HEK293 (cell line): Measurements from ENCODE around the gene TSGA10IP.

Experiments used
- CTCF ChIA-PET: fragments of 350-600 bp; formaldehyde crosslinking; extraction: SDS; loops from one replicate; lab custom pipeline; 2021; ENCODE audit warnings: antibody characterized with exemption; lab: Yijun Ruan, JAX
- POLR2A ChIA-PET: fragments of 300-600 bp; formaldehyde crosslinking; extraction: SDS; loops from one replicate; lab custom pipeline; 2020; ENCODE audit warnings: antibody characterized with exemption, inconsistent platforms; lab: Yijun Ruan, JAX
- H3K27ac ChIP-seq: fragments of 200-500 bp; sonication (Bioruptor generic); 2 replicates; pipeline ENCODE4 v1.5.1; 2014; ENCODE audit warnings: low read depth, low read length, control low read depth, inconsistent platforms; ENCODE audit errors: extremely low read depth
- H3K36me3 ChIP-seq, 2 experiments: fragments of 200-500 bp in 1 of 2; sonication (Bioruptor generic) in 1 of 2; 1 replicate in 1 of 2; 2 replicates in 1 of 2; pipeline ENCODE4 v1.5.1; 2014 to 2017; ENCODE audit warnings: inconsistent platforms in 2 of 2, low read length in 2 of 2; ENCODE audit not compliant: control insufficient read depth in 2 of 2, insufficient read depth in 1 of 2
- H3K4me1 ChIP-seq: fragments of 200-500 bp; sonication (Bioruptor generic); 2 replicates; pipeline ENCODE4 v1.5.1; 2014; ENCODE audit warnings: mild to moderate bottlenecking, low read length, inconsistent platforms; ENCODE audit not compliant: control insufficient read depth, insufficient read depth
- H3K4me3 ChIP-seq: 2 replicates; pipeline ENCODE4 v1.5.1; 2011; ENCODE audit warnings: low read depth, mild to moderate bottlenecking, control low read depth, low read length, moderate library complexity
- H3K9me3 ChIP-seq: fragments of 200-500 bp; sonication (Bioruptor generic); 2 replicates; pipeline ENCODE4 v1.5.1; 2014; ENCODE audit warnings: low read depth, low read length, inconsistent platforms; ENCODE audit not compliant: control insufficient read depth, insufficient read depth
- BCL11A ChIP-seq: fragments of 450-650 bp; formaldehyde crosslinking; IDR thresholded peaks from 2 replicates; pipeline ENCODE4 v1.5.1; 2016; ENCODE audit warnings: low read depth, missing biosample characterization, missing genetic modification characterization
- HOXD13 ChIP-seq: sonication (generic); formaldehyde crosslinking; IDR thresholded peaks from 2 replicates; pipeline ENCODE4 v1.8.0; 2022; ENCODE audit warnings: missing genetic modification reagents, borderline replicate concordance
- RBAK ChIP-seq: fragments of 450-650 bp; formaldehyde crosslinking; IDR thresholded peaks from 2 replicates; pipeline ENCODE4 v1.5.1; 2016; ENCODE audit warnings: missing biosample characterization, missing genetic modification characterization
- SCRT1 ChIP-seq: fragments of 450-650 bp; formaldehyde crosslinking; IDR thresholded peaks from 2 replicates; pipeline ENCODE4 v1.5.1; 2016; ENCODE audit warnings: missing biosample characterization, missing genetic modification characterization, borderline replicate concordance
- YY2 ChIP-seq: fragments of 450-650 bp; formaldehyde crosslinking; IDR thresholded peaks from 2 replicates; pipeline ENCODE4 v1.5.1; 2016; ENCODE audit warnings: missing biosample characterization, missing genetic modification characterization
- ZBTB20 ChIP-seq: fragments of 450-650 bp; formaldehyde crosslinking; IDR thresholded peaks from 2 replicates; pipeline ENCODE4 v1.5.1; 2016; ENCODE audit warnings: missing biosample characterization, missing genetic modification characterization
- ZEB2 ChIP-seq: fragments of 450-650 bp; formaldehyde crosslinking; IDR thresholded peaks from 2 replicates; pipeline ENCODE4 v1.5.1; 2016; ENCODE audit warnings: missing biosample characterization, missing genetic modification characterization
- ZNF121 ChIP-seq: fragments of 450-650 bp; formaldehyde crosslinking; IDR thresholded peaks from 2 replicates; pipeline ENCODE4 v1.5.1; 2016; ENCODE audit warnings: missing biosample characterization, missing genetic modification characterization
- ZNF140 ChIP-seq: fragments of 450-650 bp; formaldehyde crosslinking; IDR thresholded peaks from 2 replicates; pipeline ENCODE4 v1.5.1; 2016; ENCODE audit warnings: missing biosample characterization, missing genetic modification characterization
- ZNF274 ChIP-seq, 2 experiments: fragments of 200-500 bp in 1 of 2; fragments of 450-650 bp in 1 of 2; sonication (Bioruptor generic) in 1 of 2; formaldehyde crosslinking in 1 of 2; IDR thresholded peaks; 2 replicates each; pipeline versions ENCODE4 v1.5.1 to v1.6.1; 2014 to 2016; ENCODE audit warnings: borderline replicate concordance in 1 of 2, inconsistent platforms in 1 of 2, low read length in 1 of 2, missing biosample characterization in 1 of 2, missing genetic modification characterization in 1 of 2
- ZNF354C ChIP-seq: fragments of 450-650 bp; formaldehyde crosslinking; IDR thresholded peaks from 2 replicates; pipeline ENCODE4 v1.5.1; 2016; ENCODE audit warnings: missing biosample characterization, missing genetic modification characterization, low read depth, borderline replicate concordance
- ZNF391 ChIP-seq: fragments of 450-650 bp; formaldehyde crosslinking; IDR thresholded peaks from 2 replicates; pipeline ENCODE4 v1.5.1; 2016; ENCODE audit warnings: low read depth, missing biosample characterization, missing genetic modification characterization, borderline replicate concordance
- ZNF473 ChIP-seq: fragments of 450-650 bp; formaldehyde crosslinking; IDR thresholded peaks from 2 replicates; pipeline ENCODE4 v1.5.1; 2017; ENCODE audit warnings: missing biosample characterization, missing genetic modification characterization
- ZNF514 ChIP-seq: fragments of 450-650 bp; formaldehyde crosslinking; IDR thresholded peaks from 2 replicates; pipeline ENCODE4 v1.5.1; 2016; ENCODE audit warnings: missing biosample characterization, missing genetic modification characterization
- ZNF747 ChIP-seq: fragments of 450-650 bp; formaldehyde crosslinking; IDR thresholded peaks from 2 replicates; pipeline ENCODE4 v1.5.1; 2016; ENCODE audit warnings: missing biosample characterization, missing genetic modification characterization
- ZNF785 ChIP-seq: fragments of 450-650 bp; formaldehyde crosslinking; IDR thresholded peaks from 2 replicates; pipeline ENCODE4 v1.5.1; 2016; ENCODE audit warnings: missing biosample characterization, missing genetic modification characterization
- TF ChIP-seq, protein P1 (sequence below): fragments of 450-650 bp; formaldehyde crosslinking; IDR thresholded peaks from 2 replicates; pipeline ENCODE4 v1.5.1; 2016; ENCODE audit warnings: missing biosample characterization, missing genetic modification characterization
- TF ChIP-seq, protein P2 (sequence below): fragments of 450-650 bp; formaldehyde crosslinking; IDR thresholded peaks from 2 replicates; pipeline ENCODE4 v1.5.1; 2017; ENCODE audit warnings: missing biosample characterization, missing genetic modification characterization
- TF ChIP-seq, protein P3 (sequence below): fragments of 450-650 bp; formaldehyde crosslinking; IDR thresholded peaks from 2 replicates; pipeline ENCODE4 v1.5.1; 2016; ENCODE audit warnings: missing biosample characterization, missing genetic modification characterization
- TF ChIP-seq, protein P4 (sequence below): fragments of 450-650 bp; formaldehyde crosslinking; IDR thresholded peaks from 2 replicates; pipeline ENCODE4 v1.5.1; 2016; ENCODE audit warnings: missing biosample characterization, missing genetic modification characterization

The TSGA10IP gene

DNA sequence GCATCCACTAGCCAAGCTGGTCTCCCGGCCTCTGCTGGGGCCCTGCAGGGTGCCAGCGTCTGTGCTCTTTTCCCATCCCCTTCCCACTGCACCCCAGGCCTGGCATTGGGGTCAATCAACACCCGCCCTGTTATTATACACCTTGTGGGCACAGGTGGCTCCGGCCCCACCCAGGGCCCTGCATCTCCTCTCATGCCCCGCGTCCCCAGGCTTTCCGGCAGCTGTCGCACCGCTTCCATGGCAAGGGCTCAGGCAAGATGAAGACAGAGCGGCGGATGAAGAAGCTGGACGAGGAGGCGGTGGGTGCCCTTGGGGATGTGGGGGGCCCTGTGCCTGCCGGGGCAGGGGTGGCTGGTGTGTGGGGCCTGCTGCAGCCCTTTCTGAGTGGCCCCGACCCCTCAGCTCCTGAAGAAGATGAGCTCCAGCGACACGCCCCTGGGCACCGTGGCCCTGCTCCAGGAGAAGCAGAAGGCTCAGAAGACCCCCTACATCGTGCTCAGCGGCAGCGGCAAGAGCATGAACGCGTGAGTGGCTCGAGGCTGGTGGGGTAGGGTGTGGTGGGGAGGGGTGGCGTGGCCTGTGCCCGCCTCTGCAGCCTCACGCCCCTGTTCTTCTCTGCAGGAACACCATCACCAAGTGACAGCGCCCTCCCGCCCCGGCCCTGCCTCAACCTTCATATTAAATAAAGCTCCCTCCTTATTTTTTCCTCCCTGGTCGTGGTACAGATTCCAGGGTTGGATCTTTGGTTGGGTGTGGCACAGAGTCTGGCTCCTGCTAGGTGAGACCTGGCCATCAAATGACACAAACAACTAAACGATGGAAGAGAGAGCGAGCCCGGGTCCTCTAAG, 33.3 kb downstream of the TSGA10IP start:
- POLR2A ChIA-PET = interaction anchor here (1.0 kb wide), 1 partner anchor 311 kb away, joined by 3 read pairs; the partner anchor contains the start of gene YIF1A
- H3K9me3 ChIP-seq = no peaks in the 10 kb centered on the region
- H3K4me3 ChIP-seq = no peak overlapping the region
- H3K4me1 ChIP-seq = no peaks in the 10 kb centered on the region
- peaks cover 0 to 47% of the 10 kb centered on the region in 2 experiments; a peak in 2 of 3 replicates for H3K36me3 ChIP-seq
- no peak overlapping the region for H3K27ac ChIP-seq
- CTCF ChIA-PET = interaction anchor here (0.5 to 1.4 kb wide), 2 partner anchors 10 to 13 kb away, joined by 3 to 4 read pairs; no protein-coding TSS in a partner anchor
- TF ChIP-seq, protein P1, sequence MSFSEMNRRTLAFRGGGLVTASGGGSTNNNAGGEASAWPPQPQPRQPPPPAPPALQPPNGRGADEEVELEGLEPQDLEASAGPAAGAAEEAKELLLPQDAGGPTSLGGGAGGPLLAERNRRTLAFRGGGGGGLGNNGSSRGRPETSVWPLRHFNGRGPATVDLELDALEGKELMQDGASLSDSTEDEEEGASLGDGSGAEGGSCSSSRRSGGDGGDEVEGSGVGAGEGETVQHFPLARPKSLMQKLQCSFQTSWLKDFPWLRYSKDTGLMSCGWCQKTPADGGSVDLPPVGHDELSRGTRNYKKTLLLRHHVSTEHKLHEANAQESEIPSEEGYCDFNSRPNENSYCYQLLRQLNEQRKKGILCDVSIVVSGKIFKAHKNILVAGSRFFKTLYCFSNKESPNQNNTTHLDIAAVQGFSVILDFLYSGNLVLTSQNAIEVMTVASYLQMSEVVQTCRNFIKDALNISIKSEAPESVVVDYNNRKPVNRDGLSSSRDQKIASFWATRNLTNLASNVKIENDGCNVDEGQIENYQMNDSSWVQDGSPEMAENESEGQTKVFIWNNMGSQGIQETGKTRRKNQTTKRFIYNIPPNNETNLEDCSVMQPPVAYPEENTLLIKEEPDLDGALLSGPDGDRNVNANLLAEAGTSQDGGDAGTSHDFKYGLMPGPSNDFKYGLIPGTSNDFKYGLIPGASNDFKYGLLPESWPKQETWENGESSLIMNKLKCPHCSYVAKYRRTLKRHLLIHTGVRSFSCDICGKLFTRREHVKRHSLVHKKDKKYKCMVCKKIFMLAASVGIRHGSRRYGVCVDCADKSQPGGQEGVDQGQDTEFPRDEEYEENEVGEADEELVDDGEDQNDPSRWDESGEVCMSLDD (tag by site-specific recombination) = no peak
- no peak for TF ChIP-seq ZBTB20
- TF ChIP-seq HOXD13 (CRISPR knock-in tag) = no peak
- TF ChIP-seq ZNF473 (tag by site-specific recombination) = no peak
- TF ChIP-seq, protein P2, sequence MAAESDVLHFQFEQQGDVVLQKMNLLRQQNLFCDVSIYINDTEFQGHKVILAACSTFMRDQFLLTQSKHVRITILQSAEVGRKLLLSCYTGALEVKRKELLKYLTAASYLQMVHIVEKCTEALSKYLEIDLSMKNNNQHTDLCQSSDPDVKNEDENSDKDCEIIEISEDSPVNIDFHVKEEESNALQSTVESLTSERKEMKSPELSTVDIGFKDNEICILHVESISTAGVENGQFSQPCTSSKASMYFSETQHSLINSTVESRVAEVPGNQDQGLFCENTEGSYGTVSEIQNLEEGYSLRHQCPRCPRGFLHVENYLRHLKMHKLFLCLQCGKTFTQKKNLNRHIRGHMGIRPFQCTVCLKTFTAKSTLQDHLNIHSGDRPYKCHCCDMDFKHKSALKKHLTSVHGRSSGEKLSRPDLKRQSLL = no peak
- TF ChIP-seq ZNF121 (tag by site-specific recombination) = no peak
- no peak for TF ChIP-seq RBAK (tag by site-specific recombination)
- TF ChIP-seq, protein P3, sequence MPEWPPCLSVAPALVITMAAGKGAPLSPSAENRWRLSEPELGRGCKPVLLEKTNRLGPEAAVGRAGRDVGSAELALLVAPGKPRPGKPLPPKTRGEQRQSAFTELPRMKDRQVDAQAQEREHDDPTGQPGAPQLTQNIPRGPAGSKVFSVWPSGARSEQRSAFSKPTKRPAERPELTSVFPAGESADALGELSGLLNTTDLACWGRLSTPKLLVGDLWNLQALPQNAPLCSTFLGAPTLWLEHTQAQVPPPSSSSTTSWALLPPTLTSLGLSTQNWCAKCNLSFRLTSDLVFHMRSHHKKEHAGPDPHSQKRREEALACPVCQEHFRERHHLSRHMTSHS = no peak
- TF ChIP-seq ZNF391 = no peak
- TF ChIP-seq, protein P4, sequence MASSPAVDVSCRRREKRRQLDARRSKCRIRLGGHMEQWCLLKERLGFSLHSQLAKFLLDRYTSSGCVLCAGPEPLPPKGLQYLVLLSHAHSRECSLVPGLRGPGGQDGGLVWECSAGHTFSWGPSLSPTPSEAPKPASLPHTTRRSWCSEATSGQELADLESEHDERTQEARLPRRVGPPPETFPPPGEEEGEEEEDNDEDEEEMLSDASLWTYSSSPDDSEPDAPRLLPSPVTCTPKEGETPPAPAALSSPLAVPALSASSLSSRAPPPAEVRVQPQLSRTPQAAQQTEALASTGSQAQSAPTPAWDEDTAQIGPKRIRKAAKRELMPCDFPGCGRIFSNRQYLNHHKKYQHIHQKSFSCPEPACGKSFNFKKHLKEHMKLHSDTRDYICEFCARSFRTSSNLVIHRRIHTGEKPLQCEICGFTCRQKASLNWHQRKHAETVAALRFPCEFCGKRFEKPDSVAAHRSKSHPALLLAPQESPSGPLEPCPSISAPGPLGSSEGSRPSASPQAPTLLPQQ (tag by site-specific recombination) = no peak
- TF ChIP-seq SCRT1 (tag by site-specific recombination) = no peak
- TF ChIP-seq YY2 (tag by site-specific recombination) = no peak
- no peak for TF ChIP-seq ZNF747 (tag by site-specific recombination)
- no peak for TF ChIP-seq ZNF140 (tag by site-specific recombination)
- TF ChIP-seq ZNF274 (IDR thresholded peaks at IDR 0.05; ENCODE audit: low read length) = no peak
- TF ChIP-seq ZNF274 (tag by site-specific recombination; IDR thresholded peaks at IDR 0.05; ENCODE audit: borderline replicate concordance) = no peak
- no peak for TF ChIP-seq ZNF514 (tag by site-specific recombination)
- no peak for TF ChIP-seq ZNF354C (tag by site-specific recombination)
- TF ChIP-seq ZNF785 (tag by site-specific recombination) = no peak
- no peak for TF ChIP-seq ZEB2 (tag by site-specific recombination)
- TF ChIP-seq BCL11A (tag by site-specific recombination) = no peak
- TF ChIP-seq, all 188 proteins: peak for 0
